GM12891 (cell line): ENCODE measurements around the gene ARMH3.

Experiments
- POLR2A ChIP-seq: IDR thresholded peaks from 2 replicates; pipeline ENCODE4 v1.6.1; 2011; ENCODE audit warnings: low read depth, low read length, control low read depth
- POLR2AphosphoS5 ChIP-seq: IDR thresholded peaks from 2 replicates; pipeline ENCODE4 v1.6.1; 2011; ENCODE audit warnings: low read depth, low read length, control low read depth
- POU2F2 ChIP-seq: IDR thresholded peaks from 2 replicates; pipeline ENCODE4 v1.6.1; 2011; ENCODE audit warnings: low read depth, mild to moderate bottlenecking, control low read depth, low read length, moderate library complexity
- SPI1 ChIP-seq: IDR thresholded peaks from 2 replicates; pipeline ENCODE4 v1.6.1; 2011; ENCODE audit warnings: low read depth, low read length, control low read depth

- TF ChIP-seq POLR2A (no peak), POLR2AphosphoS5 (no peak), SPI1 (no peak), POU2F2 (no peak)
These were observed 176.3 kb downstream of the ARMH3 start for GRCh38 chr10:101879456-101880231.
